Neural cell (in vitro differentiated cells): Measurements from ENCODE around the gene MAT1A. TPM values are rescaled to one million over a fixed set of nuclear protein-coding genes. Genes with fewer than 3 reads are reported as not detected.

Experiments used
- H2AFZ ChIP-seq: fragments of 200-600, 300-800 bp; sonication (generic), shearing (Covaris generic); 2 replicates; pipeline ENCODE4 v1.6.0; 2014; ENCODE audit warnings: low read depth, mild to moderate bottlenecking, antibody characterized with exemption, low read length, moderate library complexity
- H3F3A ChIP-seq: fragments of 200-600 bp; shearing (Covaris generic); 2 replicates; pipeline ENCODE4 v1.6.1; 2016; ENCODE audit warnings: mild to moderate bottlenecking, moderate library complexity, mixed read lengths, antibody characterized with exemption, low read length; ENCODE audit not compliant: insufficient read depth, poor library complexity, severe bottlenecking
- H3K27ac ChIP-seq: fragments of 200-600, 300-800 bp; sonication (generic), shearing (Covaris generic); 2 replicates; pipeline ENCODE4 v1.5.1; 2014; ENCODE audit warnings: mild to moderate bottlenecking, low read length, moderate library complexity
- H3K27me3 ChIP-seq: fragments of 300-800, 200-600 bp; sonication (generic), shearing (Covaris generic); 2 replicates; pipeline ENCODE4 v1.6.0; 2014; ENCODE audit warnings: mild to moderate bottlenecking, low read depth, low read length, moderate library complexity; ENCODE audit not compliant: insufficient read depth
- H3K36me3 ChIP-seq: fragments of 300-800, 200-600 bp; sonication (generic), shearing (Covaris generic); 2 replicates; pipeline ENCODE4 v1.5.1; 2014; ENCODE audit warnings: mild to moderate bottlenecking, antibody characterized with exemption, low read length, moderate library complexity; ENCODE audit not compliant: insufficient read depth
- H3K4me2 ChIP-seq: fragments of 300-800, 200-600 bp; sonication (generic), shearing (Covaris generic); 2 replicates; pipeline ENCODE4 v1.6.0; 2014; ENCODE audit warnings: mild to moderate bottlenecking, low read length
- H3K4me3 ChIP-seq: fragments of 300-800, 200-600 bp; sonication (generic), shearing (Covaris generic); 2 replicates; pipeline ENCODE4 v1.5.1; 2014; ENCODE audit warnings: mild to moderate bottlenecking, low read length, moderate library complexity
- H3K79me2 ChIP-seq: fragments of 200-600 bp; shearing (Covaris generic); replicated peaks from 2 replicates; pipeline ENCODE4 v1.6.0; 2014; ENCODE audit warnings: mild to moderate bottlenecking, low read length, moderate library complexity; ENCODE audit not compliant: insufficient read depth
- H3K9ac ChIP-seq: fragments of 300-800, 200-600 bp; sonication (generic), shearing (Covaris generic); 2 replicates; pipeline ENCODE4 v1.6.1; 2016; ENCODE audit warnings: mild to moderate bottlenecking, low read length, mixed read lengths
- H3K9me2 ChIP-seq: fragments of 200-600 bp; shearing (Covaris generic); 2 replicates; pipeline ENCODE4 v1.6.1; 2016; ENCODE audit warnings: mild to moderate bottlenecking, low read length, mixed read lengths; ENCODE audit not compliant: insufficient read depth
- H3K9me3 ChIP-seq: fragments of 200-600, 300-800 bp; sonication (generic), shearing (Covaris generic); 2 replicates; pipeline ENCODE4 v1.6.1; 2016; ENCODE audit warnings: mild to moderate bottlenecking, mixed run types, low read length, moderate library complexity, mixed read lengths
- H4K20me1 ChIP-seq: fragments of 200-600 bp; shearing (Covaris generic); 2 replicates; pipeline ENCODE4 v1.6.1; 2016; ENCODE audit warnings: mild to moderate bottlenecking, mixed run types; ENCODE audit not compliant: insufficient read depth
- CTCF ChIP-seq: fragments of 450-650 bp; IDR thresholded peaks from 2 replicates; pipeline ENCODE4 v1.5.1; 2014; ENCODE audit warnings: antibody characterized with exemption, mild to moderate bottlenecking, moderate library complexity; ENCODE audit not compliant: poor library complexity, severe bottlenecking
- EP300 ChIP-seq: fragments of 450-650 bp; conservative IDR thresholded peaks from 2 replicates; pipeline ENCODE4 v1.6.1; 2014; ENCODE audit warnings: antibody characterized with exemption, mild to moderate bottlenecking, moderate library complexity; ENCODE audit not compliant: poor library complexity, severe bottlenecking
- EZH2 ChIP-seq: fragments of 200-600, 300-800 bp; shearing (Covaris generic), sonication (generic); IDR thresholded peaks from 2 replicates; pipeline ENCODE4 v1.6.1; 2014; ENCODE audit warnings: antibody characterized with exemption, low read length, borderline replicate concordance, mild to moderate bottlenecking; ENCODE audit not compliant: insufficient read depth, poor library complexity, severe bottlenecking
- MXI1 ChIP-seq: fragments of 450-650 bp; conservative IDR thresholded peaks from 2 replicates; pipeline ENCODE4 v1.6.1; 2014; ENCODE audit warnings: antibody characterized with exemption, mild to moderate bottlenecking; ENCODE audit not compliant: poor library complexity, severe bottlenecking
- POLR2AphosphoS5 ChIP-seq: IDR thresholded peaks from 2 replicates; pipeline ENCODE4 v1.6.1; 2012
- RAD21 ChIP-seq: fragments of 450-650 bp; conservative IDR thresholded peaks from 2 replicates; pipeline ENCODE4 v1.6.1; 2014; ENCODE audit warnings: antibody characterized with exemption, mild to moderate bottlenecking, moderate library complexity
- SMC3 ChIP-seq: fragments of 450-650 bp; conservative IDR thresholded peaks from 2 replicates; pipeline ENCODE4 v1.6.1; 2014; ENCODE audit warnings: antibody characterized with exemption, mild to moderate bottlenecking, moderate library complexity; ENCODE audit not compliant: poor library complexity
- TAF1 ChIP-seq: IDR thresholded peaks from 2 replicates; pipeline ENCODE4 v1.6.1; 2012; ENCODE audit warnings: low read depth
- polyA plus RNA-seq: library from polyadenylated mRNA; depleted of rRNA; stranded (reverse); fragments of >200 nt; gene quantifications from 2 replicates; pipeline ENCODE4 v1.2.3, GENCODE V29; 2014
- TF ChIP-seq, protein P1 (sequence below): IDR thresholded peaks from 2 replicates; pipeline ENCODE4 v1.6.1; 2012; ENCODE audit warnings: borderline replicate concordance

The MAT1A gene
- polyA plus RNA-seq, 1 donor from 2014 or later, result not detected

DNA sequence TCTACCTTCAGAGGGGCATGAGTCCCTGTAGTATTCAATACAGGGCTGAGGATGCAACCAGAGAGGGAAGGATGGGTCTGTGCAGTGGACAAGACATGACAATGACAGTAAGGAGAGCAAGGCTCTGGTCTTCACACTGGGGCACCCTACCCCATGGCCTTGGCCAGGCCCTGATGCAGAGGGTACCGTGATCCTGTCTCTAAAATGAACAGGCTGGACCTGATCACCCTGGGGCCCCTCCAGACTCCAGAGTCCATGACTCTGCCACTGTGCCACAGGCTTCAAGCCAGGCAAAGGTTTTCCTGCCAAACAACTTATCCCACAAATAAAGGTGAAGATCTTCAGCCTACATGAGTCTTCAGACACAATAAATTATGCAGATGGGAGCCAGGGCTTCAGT lies 4.9 kb downstream of the MAT1A start:
- no peak overlapping the region for H3K9ac ChIP-seq
- H3K9me2 ChIP-seq, result no peaks in the 10 kb centered on the region
- H3K27me3 ChIP-seq, result no peaks in the 10 kb centered on the region
- no peaks in the 10 kb centered on the region for H3K36me3 ChIP-seq
- H3K9me3 ChIP-seq, result no peaks in the 10 kb centered on the region
- H3K4me3 ChIP-seq, result no peak overlapping the region
- no peaks in the 10 kb centered on the region for H4K20me1 ChIP-seq
- H3K79me2 ChIP-seq, result no peaks in the 10 kb centered on the region
- no peak overlapping the region for H3K27ac ChIP-seq
- H3K4me2 ChIP-seq, result no peak overlapping the region
- no peak overlapping the region for H2AFZ ChIP-seq
- TF ChIP-seq EP300, result no peak
- TF ChIP-seq, protein P1, sequence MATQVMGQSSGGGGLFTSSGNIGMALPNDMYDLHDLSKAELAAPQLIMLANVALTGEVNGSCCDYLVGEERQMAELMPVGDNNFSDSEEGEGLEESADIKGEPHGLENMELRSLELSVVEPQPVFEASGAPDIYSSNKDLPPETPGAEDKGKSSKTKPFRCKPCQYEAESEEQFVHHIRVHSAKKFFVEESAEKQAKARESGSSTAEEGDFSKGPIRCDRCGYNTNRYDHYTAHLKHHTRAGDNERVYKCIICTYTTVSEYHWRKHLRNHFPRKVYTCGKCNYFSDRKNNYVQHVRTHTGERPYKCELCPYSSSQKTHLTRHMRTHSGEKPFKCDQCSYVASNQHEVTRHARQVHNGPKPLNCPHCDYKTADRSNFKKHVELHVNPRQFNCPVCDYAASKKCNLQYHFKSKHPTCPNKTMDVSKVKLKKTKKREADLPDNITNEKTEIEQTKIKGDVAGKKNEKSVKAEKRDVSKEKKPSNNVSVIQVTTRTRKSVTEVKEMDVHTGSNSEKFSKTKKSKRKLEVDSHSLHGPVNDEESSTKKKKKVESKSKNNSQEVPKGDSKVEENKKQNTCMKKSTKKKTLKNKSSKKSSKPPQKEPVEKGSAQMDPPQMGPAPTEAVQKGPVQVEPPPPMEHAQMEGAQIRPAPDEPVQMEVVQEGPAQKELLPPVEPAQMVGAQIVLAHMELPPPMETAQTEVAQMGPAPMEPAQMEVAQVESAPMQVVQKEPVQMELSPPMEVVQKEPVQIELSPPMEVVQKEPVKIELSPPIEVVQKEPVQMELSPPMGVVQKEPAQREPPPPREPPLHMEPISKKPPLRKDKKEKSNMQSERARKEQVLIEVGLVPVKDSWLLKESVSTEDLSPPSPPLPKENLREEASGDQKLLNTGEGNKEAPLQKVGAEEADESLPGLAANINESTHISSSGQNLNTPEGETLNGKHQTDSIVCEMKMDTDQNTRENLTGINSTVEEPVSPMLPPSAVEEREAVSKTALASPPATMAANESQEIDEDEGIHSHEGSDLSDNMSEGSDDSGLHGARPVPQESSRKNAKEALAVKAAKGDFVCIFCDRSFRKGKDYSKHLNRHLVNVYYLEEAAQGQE, result no peak
- TF ChIP-seq TAF1, result no peak
- no peak for TF ChIP-seq SMC3
- TF ChIP-seq RAD21, result no peak
- no peak for TF ChIP-seq CTCF
- no peak for TF ChIP-seq POLR2AphosphoS5
- TF ChIP-seq EZH2, result no peak
- no peak for TF ChIP-seq MXI1
- no peaks in the 10 kb centered on the region for H3F3A ChIP-seq

DNA sequence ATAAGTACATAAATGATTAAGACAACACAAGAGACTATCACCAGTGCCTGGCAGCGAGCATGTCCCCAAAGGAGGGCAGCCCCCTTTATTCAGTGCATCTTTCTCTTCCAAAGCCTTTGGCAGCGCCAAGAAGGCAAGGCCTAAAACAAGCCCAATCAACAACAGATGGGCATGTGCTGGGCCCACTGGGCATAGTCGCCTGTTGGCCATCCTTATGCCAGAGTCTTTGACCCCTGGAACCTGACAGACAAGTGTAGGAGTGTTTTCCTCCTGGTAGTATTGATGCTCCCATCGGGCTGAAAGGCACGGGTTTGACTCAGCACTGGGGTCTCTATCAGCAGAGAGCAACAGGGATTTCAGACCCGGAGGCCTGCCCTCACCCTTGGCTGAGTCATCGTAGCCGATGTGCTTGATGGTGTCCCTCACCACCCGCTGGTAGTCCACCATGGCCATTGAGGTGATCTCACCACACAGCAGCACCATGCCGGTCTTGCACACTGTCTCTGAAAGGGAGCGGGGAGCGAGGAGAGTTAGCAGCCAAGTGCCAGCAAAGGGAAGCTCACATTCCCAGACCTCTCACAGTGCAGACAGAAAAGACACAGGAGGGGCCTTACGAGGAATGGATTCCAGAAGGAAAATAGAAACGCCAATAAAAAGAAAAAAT lies 5.8 kb downstream of the MAT1A start:
- no peak for TF ChIP-seq EP300
- no peak for TF ChIP-seq POLR2AphosphoS5
- TF ChIP-seq, protein P1, result no peak
- no peak for TF ChIP-seq MXI1
- no peak for TF ChIP-seq SMC3
- TF ChIP-seq TAF1, result no peak
- TF ChIP-seq RAD21, result no peak
- no peak for TF ChIP-seq CTCF
- TF ChIP-seq EZH2, result no peak

More for the DNA sequence above, 5.8 kb downstream of the MAT1A start:
- Histone ChIP-seq H3K9ac (no peak overlapping the region), H3K27ac (no peak overlapping the region), H3K4me3 (no peak overlapping the region), H3K79me2 (no peaks in the 10 kb centered on the region), H3F3A (no peaks in the 10 kb centered on the region), H4K20me1 (no peaks in the 10 kb centered on the region), H3K9me3 (no peaks in the 10 kb centered on the region), H3K4me2 (no peak overlapping the region), H3K9me2 (no peaks in the 10 kb centered on the region), H3K36me3 (no peaks in the 10 kb centered on the region), H3K27me3 (no peaks in the 10 kb centered on the region), H2AFZ (no peak overlapping the region)
